ENCODE data around the gene CLDN16. TPM values are rescaled to one million over a fixed set of nuclear protein-coding genes. Genes with fewer than 3 reads are reported as not detected.

The CLDN16 gene
- total RNA-seq, 3 donors from 2014 or later, result 0.29 TPM; not detected in 2

DNA sequence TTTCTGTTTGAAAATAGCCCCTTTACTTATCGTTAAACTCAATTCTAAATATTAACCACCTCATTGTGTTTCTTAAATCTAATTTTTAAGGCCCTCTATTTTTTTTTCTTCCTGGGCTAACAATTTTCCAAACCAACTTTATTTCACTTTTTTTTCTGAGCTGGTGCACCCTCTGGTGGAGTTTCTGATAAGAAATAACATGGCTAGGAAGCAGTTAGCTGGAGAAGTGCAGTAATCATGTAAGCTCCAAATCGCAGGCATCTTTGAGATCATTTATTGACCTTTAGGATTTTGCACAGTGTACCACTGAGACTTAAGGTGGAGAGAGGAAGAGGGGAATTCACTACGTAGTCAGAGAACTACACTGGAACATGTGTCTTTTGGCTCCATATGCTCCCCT is 55.3 kb downstream of the CLDN16 start:
- TF ChIP-seq, protein P1, sequence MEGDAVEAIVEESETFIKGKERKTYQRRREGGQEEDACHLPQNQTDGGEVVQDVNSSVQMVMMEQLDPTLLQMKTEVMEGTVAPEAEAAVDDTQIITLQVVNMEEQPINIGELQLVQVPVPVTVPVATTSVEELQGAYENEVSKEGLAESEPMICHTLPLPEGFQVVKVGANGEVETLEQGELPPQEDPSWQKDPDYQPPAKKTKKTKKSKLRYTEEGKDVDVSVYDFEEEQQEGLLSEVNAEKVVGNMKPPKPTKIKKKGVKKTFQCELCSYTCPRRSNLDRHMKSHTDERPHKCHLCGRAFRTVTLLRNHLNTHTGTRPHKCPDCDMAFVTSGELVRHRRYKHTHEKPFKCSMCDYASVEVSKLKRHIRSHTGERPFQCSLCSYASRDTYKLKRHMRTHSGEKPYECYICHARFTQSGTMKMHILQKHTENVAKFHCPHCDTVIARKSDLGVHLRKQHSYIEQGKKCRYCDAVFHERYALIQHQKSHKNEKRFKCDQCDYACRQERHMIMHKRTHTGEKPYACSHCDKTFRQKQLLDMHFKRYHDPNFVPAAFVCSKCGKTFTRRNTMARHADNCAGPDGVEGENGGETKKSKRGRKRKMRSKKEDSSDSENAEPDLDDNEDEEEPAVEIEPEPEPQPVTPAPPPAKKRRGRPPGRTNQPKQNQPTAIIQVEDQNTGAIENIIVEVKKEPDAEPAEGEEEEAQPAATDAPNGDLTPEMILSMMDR (IDR thresholded peaks at IDR 0.05), result no peak
- TF ChIP-seq POLR2A (IDR thresholded peaks at IDR 0.05) (no peak), POLR2AphosphoS5 (IDR thresholded peaks at IDR 0.05) (no peak)
- H3K9me3 ChIP-seq, result no peaks in the 10 kb centered on the region
- H3K27me3 ChIP-seq, result no peaks in the 10 kb centered on the region
- H3K4me1 ChIP-seq, result no peaks in the 10 kb centered on the region
- no peaks in the 10 kb centered on the region for H3K36me3 ChIP-seq
- no peak for DNase-seq (ENCODE audit: low spot score in 2 of 2)
- intact Hi-C loops (cut with DNase I; ENCODE audit: low total_unique reads), result no loop called here
- H3K27ac ChIP-seq, result no peak overlapping the region
- H3K4me3 ChIP-seq, result no peak overlapping the region

DNA sequence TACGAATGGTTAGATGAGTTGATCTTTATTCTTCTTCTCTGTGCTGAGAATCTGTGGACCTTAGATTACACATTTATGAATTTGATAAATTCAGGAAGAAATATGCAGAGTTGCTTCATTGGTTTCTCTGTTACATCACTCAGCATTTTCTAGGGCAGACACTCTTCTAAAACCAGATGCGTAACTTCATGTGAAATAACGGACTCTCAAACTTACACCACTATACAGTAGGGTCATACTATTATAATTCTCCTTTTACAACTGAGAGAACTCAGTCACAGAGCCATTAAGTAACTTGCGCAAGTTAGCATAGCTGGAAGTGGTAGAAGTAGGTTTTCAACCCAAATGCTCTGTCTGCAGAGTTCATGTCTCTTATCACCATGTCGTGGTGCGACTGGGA is 56.0 kb downstream of the CLDN16 start:
- H3K36me3 ChIP-seq, result no peaks in the 10 kb centered on the region
- H3K9me3 ChIP-seq, result no peaks in the 10 kb centered on the region
- no peak overlapping the region for H3K4me3 ChIP-seq
- intact Hi-C loops (cut with DNase I; ENCODE audit: low total_unique reads), result no loop called here
- H3K27me3 ChIP-seq, result no peaks in the 10 kb centered on the region
- DNase-seq (ENCODE audit: low spot score in 2 of 2), result no peak
- no peak overlapping the region for H3K27ac ChIP-seq
- H3K4me1 ChIP-seq, result no peaks in the 10 kb centered on the region
- TF ChIP-seq POLR2AphosphoS5 (IDR thresholded peaks at IDR 0.05), result no peak
- TF ChIP-seq, protein P1 (IDR thresholded peaks at IDR 0.05), result no peak
- TF ChIP-seq POLR2A (IDR thresholded peaks at IDR 0.05), result no peak

DNA sequence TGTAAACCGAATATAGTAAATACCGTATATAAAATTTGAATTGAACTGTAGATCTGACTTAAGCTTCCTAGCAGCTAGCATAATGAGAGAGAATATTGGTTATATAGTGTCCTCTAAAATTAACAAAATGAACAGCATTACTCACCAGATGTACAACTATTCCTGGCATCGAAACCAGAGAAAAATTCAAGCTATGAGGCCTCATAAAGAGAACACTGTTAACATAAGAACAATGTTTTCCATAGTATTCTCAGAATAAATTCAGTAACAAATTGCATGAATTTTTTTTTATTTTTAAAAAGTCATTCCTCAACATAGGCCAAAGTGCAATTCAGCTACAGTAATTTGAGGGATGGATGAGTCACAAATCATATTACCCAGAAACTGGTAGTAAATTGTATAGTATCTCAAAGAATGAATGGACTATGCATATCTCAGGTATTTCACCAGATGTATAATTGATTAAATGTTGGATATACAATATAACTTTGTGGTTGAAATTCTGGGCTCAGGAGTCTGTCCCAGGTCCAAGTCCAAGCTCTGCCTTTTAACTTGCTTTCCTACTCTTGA is 56.7 kb downstream of the CLDN16 start:
- no peak for DNase-seq (ENCODE audit: low spot score in 2 of 2)
- intact Hi-C loops (cut with DNase I; ENCODE audit: low total_unique reads), result loop anchor here (5.0 kb wide), 1 partner anchor 702 kb away; no protein-coding TSS in a partner anchor
- TF ChIP-seq POLR2A (IDR thresholded peaks at IDR 0.05), result no peak
- TF ChIP-seq, protein P1 (IDR thresholded peaks at IDR 0.05), result no peak
- TF ChIP-seq POLR2AphosphoS5 (IDR thresholded peaks at IDR 0.05), result no peak
- Histone ChIP-seq H3K4me3 (no peak overlapping the region), H3K36me3 (no peaks in the 10 kb centered on the region), H3K9me3 (no peaks in the 10 kb centered on the region), H3K4me1 (no peaks in the 10 kb centered on the region), H3K27ac (no peak overlapping the region), H3K27me3 (no peaks in the 10 kb centered on the region)

DNA sequence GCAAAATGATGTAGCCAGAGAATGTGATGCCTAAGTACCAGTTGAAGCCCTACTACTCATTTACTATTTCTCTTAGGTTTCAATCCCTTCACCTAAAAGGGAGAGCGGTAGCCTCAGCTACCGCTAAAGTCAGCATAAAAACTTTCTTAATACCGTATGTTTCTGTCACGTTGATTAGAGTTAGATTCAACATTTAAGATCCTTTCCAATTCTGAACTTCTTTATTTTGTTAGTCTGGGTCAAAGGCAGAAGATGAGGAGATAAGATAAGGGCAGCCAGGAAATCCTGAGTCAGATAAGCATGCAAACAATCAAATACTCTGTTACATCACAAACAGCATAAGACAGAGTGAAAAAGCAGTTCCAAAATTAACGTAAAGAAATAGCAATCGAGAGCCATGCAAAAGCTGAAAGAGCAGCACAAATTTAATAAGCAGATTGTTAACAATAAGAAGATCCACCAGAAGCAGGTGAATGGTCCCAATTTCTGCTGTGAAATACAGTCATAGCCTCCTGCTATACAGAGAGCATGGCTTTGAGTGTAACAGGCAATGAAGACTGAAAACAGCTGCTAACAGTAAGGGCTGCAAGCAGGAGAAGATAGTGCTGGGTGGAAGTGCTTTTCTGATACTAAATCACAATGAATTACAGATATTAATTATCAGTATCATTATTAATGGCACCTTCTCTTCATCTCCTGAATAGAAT is 58.8 kb downstream of the CLDN16 start:
- no peak for DNase-seq (ENCODE audit: low spot score in 2 of 2)
- no peak overlapping the region for H3K27ac ChIP-seq
- H3K27me3 ChIP-seq, result no peaks in the 10 kb centered on the region
- no peaks in the 10 kb centered on the region for H3K9me3 ChIP-seq
- no peaks in the 10 kb centered on the region for H3K36me3 ChIP-seq
- intact Hi-C loops (cut with DNase I; ENCODE audit: low total_unique reads), result loop anchor here (5.0 kb wide), 1 partner anchor 704 kb away; no protein-coding TSS in a partner anchor
- H3K4me1 ChIP-seq, result no peaks in the 10 kb centered on the region
- TF ChIP-seq POLR2AphosphoS5 (IDR thresholded peaks at IDR 0.05), result no peak
- H3K4me3 ChIP-seq, result no peak overlapping the region

DNA sequence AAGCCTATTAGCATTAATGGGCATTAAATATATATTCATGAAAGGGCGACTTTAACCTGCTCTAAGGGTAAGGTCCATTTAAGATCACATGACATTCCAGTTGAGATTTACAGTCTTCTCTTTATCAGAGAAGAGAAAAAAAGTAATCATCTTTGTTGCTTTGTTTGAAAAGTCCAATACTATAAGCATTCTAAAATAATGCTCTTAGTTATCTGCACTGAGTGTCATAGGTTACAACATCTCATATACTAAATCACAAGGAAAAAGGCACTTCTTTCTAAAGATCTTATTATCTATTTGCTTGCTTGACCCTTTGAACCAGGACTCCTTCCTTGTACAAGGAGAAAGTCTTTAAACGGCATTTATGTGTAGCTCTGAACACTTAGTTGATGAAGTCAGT is 60.3 kb downstream of the CLDN16 start:
- H3K27me3 ChIP-seq, result no peaks in the 10 kb centered on the region
- H3K4me1 ChIP-seq, result no peaks in the 10 kb centered on the region
- DNase-seq (ENCODE audit: low spot score in 2 of 2), result no peak
- no peaks in the 10 kb centered on the region for H3K36me3 ChIP-seq
- H3K27ac ChIP-seq, result no peak overlapping the region
- H3K4me3 ChIP-seq, result no peak overlapping the region
- TF ChIP-seq POLR2A (IDR thresholded peaks at IDR 0.05) (no peak), POLR2AphosphoS5 (IDR thresholded peaks at IDR 0.05) (no peak)
- TF ChIP-seq, protein P1 (IDR thresholded peaks at IDR 0.05), result no peak
- H3K9me3 ChIP-seq, result no peaks in the 10 kb centered on the region
- intact Hi-C loops (cut with DNase I; ENCODE audit: low total_unique reads), result loop anchor here (5.0 kb wide), 1 partner anchor 706 kb away; no protein-coding TSS in a partner anchor

Data from breast epithelium (tissue), 4 donors.